Mammary epithelial cell (primary cell): ENCODE measurements around the gene SPEM3.
"Not testable (repeated sequence)": the region's sequence is repeated elsewhere in the genome, so short reads cannot be mapped to it uniquely, and the experiment has no call there.

Experiments
- CTCF ChIP-seq, 2 donors: IDR thresholded peaks in 1 of 2; conservative IDR thresholded peaks in 1 of 2; 2 replicates each; pipeline ENCODE4 v1.5.1; 2011 to 2012; ENCODE audit warnings: inconsistent platforms in 2 of 2, low read length in 2 of 2, mild to moderate bottlenecking in 2 of 2, control low read depth in 1 of 2, low read depth in 1 of 2; ENCODE audit not compliant: insufficient read depth in 1 of 2; ENCODE audit errors: extremely low read depth in 1 of 2
- EZH2 ChIP-seq: IDR thresholded peaks from 2 replicates; pipeline ENCODE4 v1.6.1; 2012; ENCODE audit warnings: low read length, inconsistent platforms, borderline replicate concordance

GRCh38 chr17:7469843-7470242, 41.2 kb downstream of the SPEM3 start:
- TF ChIP-seq CTCF (conservative IDR thresholded peaks at IDR 0.05 in 1 of 2, IDR thresholded peaks at IDR 0.05 in 1 of 2; ENCODE audit: extremely low read depth in 1 of 2, insufficient read depth in 1 of 2, low read depth in 1 of 2, low read length in 2 of 2); EZH2: not testable (repeated sequence)
